PC-3 (cell line): ENCODE measurements around the gene SAPCD2.
"Not testable (repeated sequence)": the region's sequence is repeated elsewhere in the genome, so short reads cannot be mapped to it uniquely, and the experiment has no call there.

Experiments used
- EZH2 ChIP-seq: fragments of 300-600 bp; sonication (generic); IDR thresholded peaks from one replicate; pipeline ENCODE4 v1.6.1; 2017; ENCODE audit warnings: antibody characterized with exemption, mild to moderate bottlenecking, low read length; ENCODE audit not compliant: unreplicated experiment
- EZH2phosphoT487 ChIP-seq: fragments of 300-600 bp; sonication (generic); IDR thresholded peaks from 2 replicates; pipeline ENCODE4 v1.6.1; 2018; ENCODE audit warnings: mild to moderate bottlenecking, antibody characterized with exemption, low read length, borderline replicate concordance
- TF ChIP-seq, protein P1 (sequence below): fragments of 300-600 bp; sonication (generic); conservative IDR thresholded peaks from 2 replicates; pipeline ENCODE4 v1.5.1; 2017; ENCODE audit warnings: antibody characterized with exemption, low read depth, mild to moderate bottlenecking, low read length

DNA sequence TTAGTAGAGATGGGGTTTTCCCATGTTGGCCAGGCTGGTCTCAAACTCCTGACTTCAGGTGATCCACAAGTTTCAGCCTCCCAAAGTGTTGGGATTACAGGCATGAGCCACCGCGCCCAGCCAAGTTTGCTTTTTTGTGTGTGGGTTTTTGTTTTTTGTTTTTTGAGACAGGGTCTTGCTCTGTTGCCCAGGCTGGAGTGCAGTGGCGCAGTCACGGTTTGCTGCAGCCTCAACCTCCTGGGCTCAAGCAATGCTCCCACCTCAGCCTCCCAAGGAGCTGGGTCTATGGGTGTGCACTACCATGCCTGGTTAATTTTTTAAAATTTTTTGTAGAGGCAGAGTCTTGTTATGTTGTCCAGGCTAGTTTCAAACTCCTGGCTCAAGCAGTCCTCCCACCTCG lies 36.9 kb downstream of the SAPCD2 start:
- TF ChIP-seq, protein P1, sequence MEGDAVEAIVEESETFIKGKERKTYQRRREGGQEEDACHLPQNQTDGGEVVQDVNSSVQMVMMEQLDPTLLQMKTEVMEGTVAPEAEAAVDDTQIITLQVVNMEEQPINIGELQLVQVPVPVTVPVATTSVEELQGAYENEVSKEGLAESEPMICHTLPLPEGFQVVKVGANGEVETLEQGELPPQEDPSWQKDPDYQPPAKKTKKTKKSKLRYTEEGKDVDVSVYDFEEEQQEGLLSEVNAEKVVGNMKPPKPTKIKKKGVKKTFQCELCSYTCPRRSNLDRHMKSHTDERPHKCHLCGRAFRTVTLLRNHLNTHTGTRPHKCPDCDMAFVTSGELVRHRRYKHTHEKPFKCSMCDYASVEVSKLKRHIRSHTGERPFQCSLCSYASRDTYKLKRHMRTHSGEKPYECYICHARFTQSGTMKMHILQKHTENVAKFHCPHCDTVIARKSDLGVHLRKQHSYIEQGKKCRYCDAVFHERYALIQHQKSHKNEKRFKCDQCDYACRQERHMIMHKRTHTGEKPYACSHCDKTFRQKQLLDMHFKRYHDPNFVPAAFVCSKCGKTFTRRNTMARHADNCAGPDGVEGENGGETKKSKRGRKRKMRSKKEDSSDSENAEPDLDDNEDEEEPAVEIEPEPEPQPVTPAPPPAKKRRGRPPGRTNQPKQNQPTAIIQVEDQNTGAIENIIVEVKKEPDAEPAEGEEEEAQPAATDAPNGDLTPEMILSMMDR, result not testable (repeated sequence)
- TF ChIP-seq EZH2phosphoT487, EZH2: not testable (repeated sequence)
